ENCODE data around the gene LARGE1.

Gene LARGE1

DNA sequence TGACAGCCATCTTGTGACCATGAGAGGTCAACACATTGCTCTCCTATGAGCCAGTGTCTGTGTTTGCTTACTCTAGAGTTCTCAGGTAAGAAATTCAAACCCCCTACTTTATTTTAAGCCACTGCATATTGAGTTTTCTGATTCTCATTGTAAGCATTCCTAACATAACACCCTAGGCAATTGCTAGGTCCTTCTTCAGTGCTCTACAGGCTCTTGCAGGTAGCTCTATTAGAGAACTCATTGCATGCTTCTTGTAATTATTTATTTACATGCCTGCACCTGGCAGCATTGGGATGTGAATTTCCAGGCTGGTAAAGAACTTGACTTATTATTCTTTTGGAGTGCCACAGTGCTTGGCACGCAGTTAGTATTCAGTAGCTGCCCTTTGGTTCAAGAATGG, 573.3 kb downstream of the LARGE1 start:
- FAIRE-seq (no peak), DNase-seq (ENCODE audit: insufficient read length, low spot score) (no peak)
- TF ChIP-seq, protein P1, sequence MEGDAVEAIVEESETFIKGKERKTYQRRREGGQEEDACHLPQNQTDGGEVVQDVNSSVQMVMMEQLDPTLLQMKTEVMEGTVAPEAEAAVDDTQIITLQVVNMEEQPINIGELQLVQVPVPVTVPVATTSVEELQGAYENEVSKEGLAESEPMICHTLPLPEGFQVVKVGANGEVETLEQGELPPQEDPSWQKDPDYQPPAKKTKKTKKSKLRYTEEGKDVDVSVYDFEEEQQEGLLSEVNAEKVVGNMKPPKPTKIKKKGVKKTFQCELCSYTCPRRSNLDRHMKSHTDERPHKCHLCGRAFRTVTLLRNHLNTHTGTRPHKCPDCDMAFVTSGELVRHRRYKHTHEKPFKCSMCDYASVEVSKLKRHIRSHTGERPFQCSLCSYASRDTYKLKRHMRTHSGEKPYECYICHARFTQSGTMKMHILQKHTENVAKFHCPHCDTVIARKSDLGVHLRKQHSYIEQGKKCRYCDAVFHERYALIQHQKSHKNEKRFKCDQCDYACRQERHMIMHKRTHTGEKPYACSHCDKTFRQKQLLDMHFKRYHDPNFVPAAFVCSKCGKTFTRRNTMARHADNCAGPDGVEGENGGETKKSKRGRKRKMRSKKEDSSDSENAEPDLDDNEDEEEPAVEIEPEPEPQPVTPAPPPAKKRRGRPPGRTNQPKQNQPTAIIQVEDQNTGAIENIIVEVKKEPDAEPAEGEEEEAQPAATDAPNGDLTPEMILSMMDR (IDR thresholded peaks at IDR 0.05; ENCODE audit: insufficient read depth, missing control alignments), result no peak

DNA sequence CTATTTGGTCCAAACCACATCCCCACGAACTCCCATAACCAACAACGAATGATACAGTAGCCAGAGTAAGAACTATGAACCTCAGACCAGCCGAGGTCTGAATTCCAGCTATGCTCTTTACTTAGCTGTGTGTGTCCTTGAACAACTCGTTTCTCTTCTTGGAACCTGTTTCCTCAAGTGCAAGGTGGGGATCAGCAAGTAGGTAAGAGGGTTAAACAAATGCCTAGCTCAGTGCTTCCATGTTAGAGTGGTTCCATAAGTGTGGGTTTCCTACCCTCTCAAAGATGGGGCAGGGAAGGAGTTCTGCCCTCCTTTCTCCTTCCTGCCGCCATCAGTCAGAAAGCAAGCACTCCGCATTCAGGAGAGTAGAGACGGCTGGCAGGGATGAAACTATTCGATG, 578.7 kb downstream of the LARGE1 start:
- TF ChIP-seq, protein P1 (IDR thresholded peaks at IDR 0.05; ENCODE audit: insufficient read depth, missing control alignments), result no peak
- FAIRE-seq (no peak), DNase-seq (ENCODE audit: insufficient read length, low spot score) (no peak)

DNA sequence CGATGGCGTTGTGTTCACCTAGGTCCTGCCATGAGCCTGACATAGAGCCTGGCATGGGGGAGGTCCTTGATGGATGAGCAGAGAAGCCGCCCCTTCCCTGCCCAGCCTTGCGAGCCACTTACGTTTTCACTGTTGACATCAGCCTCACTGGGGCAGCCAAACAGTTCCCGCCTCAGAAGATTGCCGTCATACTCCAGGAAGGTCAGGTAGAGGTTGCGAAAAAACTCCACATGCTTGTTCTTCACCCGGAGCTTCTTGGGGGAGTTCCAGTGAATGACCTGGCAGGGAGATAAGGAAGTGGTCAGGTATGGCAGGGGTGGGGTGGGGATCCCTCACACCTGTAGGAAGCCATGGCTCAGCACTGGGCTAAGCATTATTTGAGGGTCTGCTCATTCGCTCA, 582.8 kb downstream of the LARGE1 start:
- FAIRE-seq, result no peak
- no peak for DNase-seq (ENCODE audit: insufficient read length, low spot score)
- TF ChIP-seq, protein P1 (IDR thresholded peaks at IDR 0.05; ENCODE audit: insufficient read depth, missing control alignments), result no peak

DNA sequence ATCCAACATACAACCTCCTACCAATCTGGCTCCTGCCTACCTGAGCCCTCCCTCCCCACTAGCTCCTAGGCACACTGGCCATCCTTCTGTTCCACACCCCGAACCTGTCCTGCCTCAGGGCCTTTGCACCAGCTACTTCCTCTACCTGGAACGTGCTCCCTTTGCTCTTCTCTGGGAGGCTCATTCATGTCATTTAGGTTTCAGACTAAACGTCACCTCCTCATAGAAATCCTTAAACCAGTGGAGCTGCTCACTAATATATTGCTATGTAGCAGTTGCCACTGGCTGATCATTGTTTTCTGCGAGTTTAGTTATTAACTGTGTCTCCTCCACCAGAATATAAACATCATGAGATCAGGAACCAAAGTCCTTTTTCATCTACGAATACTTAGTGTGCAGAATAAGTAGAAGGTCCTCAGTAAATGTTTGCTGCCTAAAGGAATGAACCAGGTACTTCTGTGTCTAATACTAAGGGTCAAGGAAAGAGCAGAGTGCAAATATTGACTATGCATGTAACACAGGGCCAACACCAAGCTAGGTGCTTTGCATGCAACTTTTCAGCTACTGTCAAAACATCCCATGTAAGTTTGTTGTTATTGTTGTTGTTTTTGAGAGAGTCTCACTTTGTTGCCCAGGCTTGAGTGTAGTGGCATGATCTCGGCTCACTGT, 584.5 kb downstream of the LARGE1 start:
- TF ChIP-seq, protein P1 (IDR thresholded peaks at IDR 0.05; ENCODE audit: insufficient read depth, missing control alignments), result no peak
- DNase-seq (ENCODE audit: insufficient read length, low spot score) (no peak), FAIRE-seq (no peak)

DNA sequence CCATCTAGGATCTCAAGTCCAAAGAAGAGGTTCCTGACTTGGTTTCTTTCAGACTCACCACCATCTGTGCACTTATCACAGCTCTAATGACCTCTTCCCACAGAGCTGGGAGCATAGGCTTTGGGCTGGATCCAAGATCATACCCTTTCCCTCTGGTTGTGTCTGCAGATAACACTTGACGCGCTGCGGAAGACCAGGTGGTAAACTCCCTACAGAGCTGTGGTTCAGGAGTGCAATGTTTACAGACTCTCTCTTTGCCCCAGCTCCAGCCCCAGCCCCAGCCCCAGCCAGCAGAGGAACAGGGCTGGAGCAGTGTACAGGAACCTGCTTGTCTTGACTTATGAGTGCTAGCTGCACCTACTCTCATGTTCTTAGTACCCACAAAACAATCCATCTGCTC, 587.7 kb downstream of the LARGE1 start:
- FAIRE-seq (no peak), DNase-seq (ENCODE audit: insufficient read length, low spot score) (no peak)
- TF ChIP-seq, protein P1 (IDR thresholded peaks at IDR 0.05; ENCODE audit: insufficient read depth, missing control alignments), result no peak

DNA sequence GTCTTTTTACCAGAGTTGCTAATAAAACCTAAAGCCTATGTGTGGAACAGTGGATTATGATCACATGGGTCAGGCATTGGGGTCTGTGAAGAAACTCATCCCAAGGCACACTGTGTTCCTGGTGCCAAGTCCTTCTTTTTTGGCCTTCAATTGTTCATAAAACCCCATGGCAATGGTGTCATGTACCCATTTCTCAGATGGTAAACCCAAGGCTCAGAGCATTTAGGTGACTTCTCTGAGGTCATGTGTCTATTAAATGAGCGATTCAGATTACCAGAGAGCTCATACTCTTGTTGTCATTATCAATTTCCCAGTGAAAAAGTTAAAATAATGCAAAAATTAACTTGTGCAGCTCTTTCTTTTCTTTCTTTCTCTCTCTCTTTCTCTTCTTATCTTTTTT, 589.3 kb downstream of the LARGE1 start:
- DNase-seq (ENCODE audit: insufficient read length, low spot score), result no peak
- FAIRE-seq, result no peak

DNA sequence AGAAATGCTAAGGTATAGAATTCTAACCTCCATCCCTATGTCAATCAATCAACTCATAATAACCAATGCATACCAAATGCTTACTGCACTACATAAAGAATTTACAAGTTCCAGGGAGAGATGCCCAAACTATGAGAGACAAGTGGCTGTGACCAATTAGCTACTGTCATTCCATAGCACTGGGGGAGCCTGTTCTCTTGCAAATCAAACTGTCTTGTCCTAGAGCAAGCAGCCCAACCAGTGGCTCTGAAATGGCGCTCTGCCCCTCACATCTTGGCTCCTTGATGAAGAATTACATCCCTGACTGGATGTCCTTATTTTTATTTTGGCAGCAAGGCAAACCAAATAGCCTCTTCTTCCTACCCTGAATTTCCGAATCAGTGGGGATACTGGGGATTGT, 589.7 kb downstream of the LARGE1 start:
- FAIRE-seq (no peak), DNase-seq (ENCODE audit: insufficient read length, low spot score) (no peak)
- TF ChIP-seq, protein P1 (IDR thresholded peaks at IDR 0.05; ENCODE audit: insufficient read depth, missing control alignments), result no peak

More for the DNA sequence above, 589.3 kb downstream of the LARGE1 start:
- TF ChIP-seq, protein P1 (IDR thresholded peaks at IDR 0.05; ENCODE audit: insufficient read depth, missing control alignments), result no peak
